Left ventricle myocardium inferior (tissue), 1 donor: ENCODE measurements around the gene PCNX1. TPM values are rescaled to one million over a fixed set of nuclear protein-coding genes. Genes with fewer than 3 reads are reported as not detected.

Experiments used
- DNase-seq: peaks from one replicate; pipeline ENCODE4 v3.0.0-alpha.2; 2020
- H3K27ac ChIP-seq: fragments of 200-600 bp; replicated peaks from 2 replicates; pipeline ENCODE4 v1.8.0; 2021
- H3K27me3 ChIP-seq: fragments of 200-600 bp; 2 replicates; pipeline ENCODE4 v1.8.0; 2021; ENCODE audit warnings: low read depth
- H3K36me3 ChIP-seq: fragments of 200-600 bp; 2 replicates; pipeline ENCODE4 v1.8.0; 2021
- H3K4me1 ChIP-seq: fragments of 200-600 bp; 2 replicates; pipeline ENCODE4 v1.8.0; 2021
- H3K4me3 ChIP-seq: fragments of 200-600 bp; 2 replicates; pipeline ENCODE4 v1.8.0; 2021; ENCODE audit warnings: mild to moderate bottlenecking, moderate library complexity
- H3K9me3 ChIP-seq: fragments of 200-600 bp; replicated peaks from 2 replicates; pipeline ENCODE4 v1.8.0; 2021
- CTCF ChIP-seq: fragments of 200-600 bp; IDR thresholded peaks from 2 replicates; pipeline ENCODE4 v1.8.0; 2021; ENCODE audit warnings: antibody characterized with exemption, mild to moderate bottlenecking, borderline replicate concordance
- intact Hi-C: fragments of 100-400 bp; cut with micrococcal nuclease; formaldehyde crosslinking; loops from one replicate; pipeline ENCODE4 v1.11.0; 2022
- total RNA-seq: library from RNA; stranded (reverse); fragmentation: NEBNext Ultra II Directional; extraction: Animal tissue kit (Norgen Biotek cat#: 25700); gene quantifications from one replicate; pipeline ENCODE4 v1.2.1, GENCODE V29; 2021
- donor health status: DM: no; HTN: yes; CAD: no; lungs with severe emphysema.

PCNX1 gene
- total RNA-seq, 1 donor from 2014 or later = 35.2 TPM

- DNase-seq = no peak
- H3K36me3 ChIP-seq = peaks cover 2% of the 10 kb centered on the region
Measured at GRCh38 chr14:71116568-71117122, 209.4 kb downstream of the PCNX1 start.

GRCh38 chr14:71117839-71118743 lies 210.8 kb downstream of the PCNX1 start:
- TF ChIP-seq CTCF = no peak
- Histone ChIP-seq H3K4me1 (no peaks in the 10 kb centered on the region), H3K27me3 (no peaks in the 10 kb centered on the region), H3K4me3 (no peak overlapping the region), H3K27ac (no peak overlapping the region), H3K9me3 (peaks cover 11% of the 10 kb centered on the region), H3K36me3 (no peaks in the 10 kb centered on the region)
- intact Hi-C loops = no loop called here
- DNase-seq = no peak

More at GRCh38 chr14:71116568-71117122, 209.4 kb downstream of the PCNX1 start:
- no peak for TF ChIP-seq CTCF
- Histone ChIP-seq H3K27ac (no peak overlapping the region), H3K27me3 (no peaks in the 10 kb centered on the region), H3K4me3 (no peak overlapping the region), H3K4me1 (no peaks in the 10 kb centered on the region), H3K9me3 (peaks cover 7% of the 10 kb centered on the region)
- intact Hi-C loops = no loop called here

- Histone ChIP-seq H3K27ac (no peak overlapping the region), H3K36me3 (no peaks in the 10 kb centered on the region), H3K27me3 (no peaks in the 10 kb centered on the region), H3K4me1 (no peaks in the 10 kb centered on the region), H3K4me3 (no peak overlapping the region), H3K9me3 (peaks cover 11% of the 10 kb centered on the region)
- intact Hi-C loops = no loop called here
- DNase-seq = no peak
- TF ChIP-seq CTCF = no peak
Measured at GRCh38 chr14:71119075-71119474, 211.8 kb downstream of the PCNX1 start.

- Histone ChIP-seq H3K36me3 (no peaks in the 10 kb centered on the region), H3K27ac (no peak overlapping the region), H3K27me3 (no peaks in the 10 kb centered on the region), H3K4me1 (no peaks in the 10 kb centered on the region), H3K9me3 (peaks cover 11% of the 10 kb centered on the region), H3K4me3 (no peak overlapping the region)
- DNase-seq = no peak
- no peak for TF ChIP-seq CTCF
- intact Hi-C loops = no loop called here
Measured at GRCh38 chr14:71119832-71120231, 212.6 kb downstream of the PCNX1 start.

GRCh38 chr14:71121001-71121400 lies 213.7 kb downstream of the PCNX1 start:
- no peaks in the 10 kb centered on the region for H3K36me3 ChIP-seq
- no peak overlapping the region for H3K4me3 ChIP-seq
- intact Hi-C loops = no loop called here
- no peaks in the 10 kb centered on the region for H3K27me3 ChIP-seq
- no peak for DNase-seq
- H3K27ac ChIP-seq = no peak overlapping the region
- H3K9me3 ChIP-seq = peaks cover 11% of the 10 kb centered on the region
- no peaks in the 10 kb centered on the region for H3K4me1 ChIP-seq
- no peak for TF ChIP-seq CTCF
